IMR-90 (cell line): ENCODE measurements around the gene AP2M1. TPM values are rescaled to one million over a fixed set of nuclear protein-coding genes. Genes with fewer than 3 reads are reported as not detected.

Source experiments
- ATAC-seq: fragments of 200-7000 bp; cut with Tn5 transposase; 2 replicates; pipeline ENCODE4 v1.9.1; 2020; ENCODE audit warnings: low read depth, mild to moderate bottlenecking, moderate library complexity
- BruUV-seq: library from RNA; stranded (reverse); fragments of 400-500 nt; replicated peaks from 2 replicates; lab custom pipeline; 2021; lab: Mats Ljungman, UMichigan
- CTCF ChIA-PET: fragments of 300-600 bp; formaldehyde crosslinking; extraction: SDS; loops from one replicate; lab custom pipeline; 2021; ENCODE audit warnings: antibody characterized with exemption; lab: Yijun Ruan, JAX
- POLR2A ChIA-PET: fragments of 300-600 bp; sonication (Branson Sonifier 250); formaldehyde crosslinking; loops from one replicate; lab custom pipeline; 2022; ENCODE audit warnings: antibody characterized with exemption; ENCODE audit not compliant: unreplicated experiment; lab: Charles Lee
- DNase-seq: peaks from one replicate; pipeline ENCODE4 v3.0.0; 2013
- H2AFZ ChIP-seq: replicated peaks from 2 replicates; pipeline ENCODE3; 2013; ENCODE audit warnings: low read length, mild to moderate bottlenecking; ENCODE audit not compliant: poor library complexity
- H2AK5ac ChIP-seq: 2 replicates; pipeline ENCODE4 v1.6.1; 2013; ENCODE audit warnings: low read depth, low read length, inconsistent platforms
- H2AK9ac ChIP-seq: replicated peaks from 2 replicates; pipeline ENCODE3; 2013; ENCODE audit warnings: mild to moderate bottlenecking, low read depth, low read length, moderate library complexity; ENCODE audit not compliant: poor library complexity
- H2BK120ac ChIP-seq: 2 replicates; pipeline ENCODE4 v1.6.1; 2013; ENCODE audit warnings: low read depth, low read length, inconsistent platforms
- H2BK15ac ChIP-seq: 3 replicates; pipeline ENCODE4 v1.6.1; 2013; ENCODE audit warnings: low read depth, low read length, inconsistent platforms
- H2BK20ac ChIP-seq: 2 replicates; pipeline ENCODE4 v1.6.1; 2013; ENCODE audit warnings: low read depth, mild to moderate bottlenecking, inconsistent platforms, low read length, moderate library complexity
- H2BK5ac ChIP-seq: 2 replicates; pipeline ENCODE4 v1.6.1; 2013; ENCODE audit warnings: mild to moderate bottlenecking, low read depth, low read length, inconsistent platforms; ENCODE audit not compliant: poor library complexity, severe bottlenecking
- H3K14ac ChIP-seq: replicated peaks from 2 replicates; pipeline ENCODE4 v1.6.1; 2013; ENCODE audit warnings: low read depth, low read length, inconsistent platforms
- H3K18ac ChIP-seq: 2 replicates; pipeline ENCODE4 v1.6.1; 2013; ENCODE audit warnings: low read depth, low read length, control low read depth
- H3K23ac ChIP-seq: 2 replicates; pipeline ENCODE4 v1.6.1; 2013; ENCODE audit warnings: low read depth, low read length, inconsistent platforms
- H3K27ac ChIP-seq: 2 replicates; pipeline ENCODE4 v1.5.1; 2013; ENCODE audit warnings: mild to moderate bottlenecking, control low read depth, low read length; ENCODE audit not compliant: insufficient read depth
- H3K27me3 ChIP-seq: 2 replicates; pipeline ENCODE4 v1.6.1; 2013; ENCODE audit warnings: low read length; ENCODE audit not compliant: control insufficient read depth, insufficient read depth
- H3K36me3 ChIP-seq: 2 replicates; pipeline ENCODE4 v1.6.1; 2013; ENCODE audit warnings: low read length, mixed read lengths; ENCODE audit not compliant: control insufficient read depth, insufficient read depth
- H3K4ac ChIP-seq: 2 replicates; pipeline ENCODE4 v1.6.1; 2013; ENCODE audit warnings: low read depth, low read length, inconsistent platforms
- H3K4me1 ChIP-seq: 2 replicates; pipeline ENCODE4 v1.6.1; 2013; ENCODE audit warnings: low read length, mixed read lengths; ENCODE audit not compliant: control insufficient read depth, insufficient read depth
- H3K4me2 ChIP-seq: 2 replicates; pipeline ENCODE4 v1.6.1; 2013; ENCODE audit warnings: low read depth, mild to moderate bottlenecking, control low read depth, low read length, moderate library complexity
- H3K4me3 ChIP-seq: 2 replicates; pipeline ENCODE4 v1.5.1; 2013; ENCODE audit warnings: low read depth, mild to moderate bottlenecking, control low read depth, low read length, moderate library complexity; ENCODE audit not compliant: insufficient read depth
- H3K56ac ChIP-seq: 2 replicates; pipeline ENCODE4 v1.6.1; 2013; ENCODE audit warnings: low read length, inconsistent platforms; ENCODE audit not compliant: insufficient read depth; ENCODE audit errors: extremely low read depth
- H3K79me1 ChIP-seq, 2 experiments: 2 replicates each; pipeline ENCODE4 v1.6.1; 2013; ENCODE audit warnings: low read length in 2 of 2, inconsistent platforms in 1 of 2, low read depth in 1 of 2
- H3K9ac ChIP-seq: 2 replicates; pipeline ENCODE4 v1.6.1; 2013; ENCODE audit warnings: low read depth, low read length, control low read depth
- H3K9me1 ChIP-seq: 2 replicates; pipeline ENCODE4 v1.6.1; 2013; ENCODE audit warnings: low read length, inconsistent platforms; ENCODE audit not compliant: insufficient read depth
- H3K9me3 ChIP-seq: 2 replicates; pipeline ENCODE4 v1.6.1; 2013; ENCODE audit warnings: low read length; ENCODE audit not compliant: control insufficient read depth, insufficient read depth
- H4K20me1 ChIP-seq: 2 replicates; pipeline ENCODE4 v1.6.1; 2013; ENCODE audit warnings: low read length, inconsistent platforms; ENCODE audit not compliant: insufficient read depth
- H4K5ac ChIP-seq: 2 replicates; pipeline ENCODE4 v1.6.1; 2013; ENCODE audit warnings: mild to moderate bottlenecking, low read depth, low read length, control low read depth
- H4K8ac ChIP-seq, 2 experiments: 2 replicates each; pipeline ENCODE4 v1.6.1; 2013; ENCODE audit warnings: low read depth in 2 of 2, low read length in 2 of 2, control low read depth in 1 of 2, inconsistent platforms in 1 of 2
- H4K91ac ChIP-seq: 2 replicates; pipeline ENCODE4 v1.6.1; 2013; ENCODE audit warnings: low read depth, low read length, inconsistent platforms; ENCODE audit not compliant: insufficient read depth
- BHLHE40 ChIP-seq: fragments of 150-350 bp; IDR thresholded peaks from 2 replicates; pipeline ENCODE4 v1.6.1; 2016; ENCODE audit warnings: mild to moderate bottlenecking, low read depth, low read length
- CEBPB ChIP-seq: IDR thresholded peaks from 2 replicates; pipeline ENCODE4 v1.6.1; 2012; ENCODE audit warnings: low read depth, low read length, improper control_type of control experiment
- CHD1 ChIP-seq: IDR thresholded peaks from 2 replicates; pipeline ENCODE4 v1.6.1; 2012; ENCODE audit warnings: low read depth, low read length, improper control_type of control experiment
- CTCF ChIP-seq: conservative IDR thresholded peaks from 2 replicates; pipeline ENCODE4 v1.5.1; 2012; ENCODE audit warnings: mild to moderate bottlenecking, low read depth, low read length, improper control_type of control experiment
- ELK1 ChIP-seq: fragments of 150-350 bp; IDR thresholded peaks from 2 replicates; pipeline ENCODE4 v1.6.1; 2016; ENCODE audit warnings: low read depth, mild to moderate bottlenecking, low read length, moderate library complexity, borderline replicate concordance
- MAZ ChIP-seq: IDR thresholded peaks from 2 replicates; pipeline ENCODE4 v1.6.1; 2012; ENCODE audit warnings: low read depth, mild to moderate bottlenecking, low read length, improper control_type of control experiment, moderate library complexity, borderline replicate concordance
- MXI1 ChIP-seq: IDR thresholded peaks from 2 replicates; pipeline ENCODE4 v1.6.1; 2012; ENCODE audit warnings: low read depth, mild to moderate bottlenecking, low read length, moderate library complexity, borderline replicate concordance
- RCOR1 ChIP-seq: IDR thresholded peaks from 2 replicates; pipeline ENCODE4 v1.6.1; 2012; ENCODE audit warnings: mild to moderate bottlenecking, low read length, improper control_type of control experiment; ENCODE audit not compliant: insufficient replicate concordance
- RFX5 ChIP-seq: IDR thresholded peaks from 2 replicates; pipeline ENCODE4 v1.8.0; 2012; ENCODE audit warnings: low read depth, mild to moderate bottlenecking, low read length, moderate library complexity
- SMC3 ChIP-seq: fragments of 150-350 bp; IDR thresholded peaks from 2 replicates; pipeline ENCODE4 v1.6.1; 2016; ENCODE audit warnings: low read depth, mild to moderate bottlenecking, antibody characterized with exemption, low read length, moderate library complexity
- USF2 ChIP-seq: fragments of 150-350 bp; IDR thresholded peaks from 2 replicates; pipeline ENCODE4 v1.6.1; 2017; ENCODE audit warnings: mild to moderate bottlenecking, antibody characterized with exemption, low read length, low read depth
- WGBS, 2 experiments: methylation state at CpG; one replicate each; pipeline versions ENCODE4 v1.1.5 to v1.1.7; 2013; ENCODE audit warnings: missing lambda C conversion rate in 2 of 2; ENCODE audit not compliant: insufficient read length in 1 of 2; ENCODE audit errors: extremely low coverage in 2 of 2; 5-methylcytosine and 5-hydroxymethylcytosine counted together
- dilution Hi-C: fragments of 300-500 bp; cut with HindIII; formaldehyde crosslinking; loops from one replicate; pipeline ENCODE4 v1.14.3; 2018; ENCODE audit warnings: low sequenced_read_pairs; ENCODE audit not compliant: unreplicated experiment
- in situ Hi-C: fragments of 300-500 bp; cut with MboI; formaldehyde crosslinking; loops from 3 replicates; pipeline ENCODE4 v1.14.3; 2019; ENCODE audit warnings: low sequenced_read_pairs, inconsistent platforms, mixed read lengths
- intact Hi-C: fragments of 100-400 bp; cut with micrococcal nuclease; formaldehyde crosslinking; loops from 2 replicates; pipeline ENCODE4 v1.10.0; 2022
- polyA plus RNA-seq, 3 experiments: library from polyadenylated mRNA; depleted of rRNA; stranded (reverse); fragments of >200 nt; gene quantifications; 2 replicates each; pipeline ENCODE4 v1.2.3, GENCODE V29; 2012; ENCODE audit warnings: low replicate concordance in 1 of 3
- total RNA-seq: library from RNA; depleted of rRNA; stranded (reverse); fragments of >200 nt; gene quantifications from 2 replicates; pipeline ENCODE4 v1.2.3, GENCODE V29; 2012

Gene AP2M1
- total and polyA plus RNA-seq, 2 of the 4 experiments (the other 2 are of a cell fraction) = 876 to 1,065 TPM

GRCh38 chr3:184168363-184169120 lies 6.1 kb upstream of the AP2M1 start:
- in situ Hi-C loops = no loop called here
- WGBS, 2 experiments = no CpG with 5 or more reads among the region's 9 CpGs

More at GRCh38 chr3:184168363-184169120, 6.1 kb upstream of the AP2M1 start:
- no peaks in the 10 kb centered on the region for H3K27me3 ChIP-seq
- 0 out of 2 replicates have a peak overlapping the region, but pooled peaks have one; percentile 17 for H3K23ac ChIP-seq
- no peak overlapping the region for H2BK15ac ChIP-seq
- H3K18ac ChIP-seq = no peak overlapping the region
- peak; percentile 57 for ATAC-seq
- H4K91ac ChIP-seq = no peak overlapping the region
- no peak overlapping the region for H3K4me3 ChIP-seq
- H3K56ac ChIP-seq = no peak overlapping the region
- H3K4me2 ChIP-seq = no peak overlapping the region
- no peak overlapping the region for H2BK120ac ChIP-seq
- H2BK20ac ChIP-seq = no peak overlapping the region
- peak overlapping the region; percentile 24 for H2BK5ac ChIP-seq
- TF ChIP-seq CEBPB = no peak
- peak; percentile 79 for TF ChIP-seq RFX5
- no peak for TF ChIP-seq ELK1
- TF ChIP-seq MAZ = no peak
- TF ChIP-seq CHD1 = no peak
- no peak for TF ChIP-seq RCOR1
- TF ChIP-seq SMC3 = no peak
- TF ChIP-seq CTCF = no peak
- TF ChIP-seq USF2 = peak; percentile 26; the same call in 1 of the 2 replicates
- no peak for TF ChIP-seq BHLHE40
- TF ChIP-seq MXI1 = peak; percentile 86
- no peak overlapping the region for H2AFZ ChIP-seq
- intact Hi-C loops = no loop called here
- H4K8ac ChIP-seq = no peak overlapping the region
- H4K20me1 ChIP-seq = peaks cover 51% of the 10 kb centered on the region
- peaks cover 18% of the 10 kb centered on the region for H3K4me1 ChIP-seq
- H3K4ac ChIP-seq = peak overlapping the region; percentile 39; the same call in 1 of the 2 replicates
- peak overlapping the region; percentile 47 for H2AK9ac ChIP-seq
- H3K36me3 ChIP-seq = peaks cover 78% of the 10 kb centered on the region
- DNase-seq = peak; percentile 84
- H3K27ac ChIP-seq = no peak overlapping the region; the same call in 1 of the 2 replicates
- no peak overlapping the region for H3K9ac ChIP-seq
- ChIA-PET CTCF (no interaction called here), POLR2A (no interaction called here)
- H3K9me1 ChIP-seq = peaks cover 23% of the 10 kb centered on the region
- H4K5ac ChIP-seq = no peak overlapping the region
- no peak overlapping the region; the same call in none of the 2 replicates for H2AK5ac ChIP-seq
- dilution Hi-C loops = no loop called here
- H3K9me3 ChIP-seq = no peaks in the 10 kb centered on the region
- H3K14ac ChIP-seq = no peak overlapping the region
- BruUV-seq = no TSS peak
- H3K79me1 ChIP-seq = peaks cover 31 to 80% of the 10 kb centered on the region in 2 experiments
